ENCODE measurements around the gene SLC16A11.
"Not testable (repeated sequence)": the region's sequence is repeated elsewhere in the genome, so short reads cannot be mapped to it uniquely, and the experiment has no call there.

Gene SLC16A11

DNA sequence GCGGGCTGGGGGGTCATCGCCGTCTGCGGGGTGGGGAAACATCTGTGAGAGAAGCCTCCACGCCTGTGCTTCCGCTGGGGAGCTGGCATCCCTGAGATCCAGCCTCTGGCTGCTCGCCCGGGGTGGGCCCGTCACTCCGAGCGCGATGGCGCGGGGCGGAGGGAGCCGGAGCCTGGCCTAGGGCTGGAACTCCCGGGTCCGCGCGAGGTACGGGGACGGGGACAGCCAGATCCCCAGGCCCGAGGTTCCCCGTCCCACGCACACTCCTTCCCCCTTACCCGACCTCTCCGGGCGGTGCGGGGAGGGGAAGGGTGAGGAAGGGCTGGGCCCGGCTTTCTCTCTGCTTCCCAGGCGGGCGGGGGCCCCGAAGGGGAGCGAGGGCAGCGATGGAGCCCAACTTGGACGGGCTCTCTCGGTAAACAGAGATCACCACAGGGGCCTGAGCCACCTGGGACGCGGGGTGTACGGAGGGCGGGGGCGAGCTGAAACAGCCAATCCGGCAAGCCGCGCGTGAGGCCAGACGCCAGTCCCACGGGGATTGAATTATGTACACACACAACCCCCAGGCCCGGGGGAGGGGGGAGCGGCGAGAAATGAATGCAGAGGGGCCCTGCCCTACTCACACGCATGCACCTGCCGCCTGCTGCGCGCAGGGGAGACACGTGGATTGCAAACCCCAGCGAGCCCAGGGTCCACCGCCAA, at the start of gene SLC16A11:
TSS of gene SLC16A11 (minus strand) at position 596 of the 702 bp plus-strand sequence. CDS start at position 17, 579 bp downstream.
- no peak for DNase-seq

DNA sequence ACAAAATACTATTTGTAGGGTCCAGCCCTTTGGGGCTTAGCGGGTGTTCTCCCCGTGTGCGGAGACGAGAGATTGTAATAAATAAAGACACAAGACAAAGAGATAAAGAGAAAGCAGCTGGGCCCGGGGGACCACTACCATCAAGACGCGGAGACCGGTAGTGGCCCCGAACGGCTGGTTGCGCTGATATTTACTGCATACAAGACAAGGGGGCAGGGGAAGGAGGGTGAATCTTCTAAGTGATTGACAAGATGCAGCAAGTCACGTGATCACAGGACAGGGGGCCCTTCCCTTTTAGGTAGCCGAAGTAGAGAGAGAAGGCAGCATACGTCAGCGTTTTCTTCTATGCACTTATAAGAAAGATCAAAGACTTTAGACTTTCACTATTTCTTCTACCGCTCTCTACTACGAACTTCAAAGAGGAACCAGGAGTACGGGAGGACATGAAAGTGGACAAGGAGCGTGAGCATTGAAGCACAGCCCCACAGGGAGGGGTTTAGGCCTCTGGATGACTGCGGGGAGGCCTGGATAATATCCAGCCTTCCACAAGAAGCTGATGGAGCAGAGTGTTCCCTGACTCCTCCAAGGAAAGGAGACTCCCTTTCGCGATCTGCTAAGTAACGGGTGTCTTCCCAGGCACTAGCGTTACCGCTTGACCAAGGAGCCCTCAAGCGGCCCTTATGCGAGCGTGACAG, 47.6 kb upstream of the SLC16A11 start:
- not testable (repeated sequence) for DNase-seq

DNA sequence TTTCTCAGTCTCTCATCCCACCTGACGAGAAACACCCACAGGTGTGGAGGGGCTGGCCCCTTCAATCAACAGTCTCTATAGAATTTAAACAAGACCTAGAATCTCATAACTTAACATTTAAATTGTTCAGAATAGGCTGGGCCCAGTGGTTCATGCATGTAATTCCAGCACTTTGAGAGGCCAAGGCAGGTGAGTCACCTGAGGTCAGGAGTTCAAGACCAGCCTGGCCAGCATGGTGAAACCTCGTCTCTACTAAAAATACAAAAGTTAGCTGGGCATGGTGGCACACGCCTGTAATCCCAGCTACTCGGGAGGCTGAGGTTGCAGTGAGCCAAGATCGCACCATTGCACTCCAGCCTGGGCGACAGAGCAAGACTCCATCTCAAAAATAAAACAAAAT, 45.7 kb upstream of the SLC16A11 start:
- not testable (repeated sequence) for DNase-seq

- not testable (repeated sequence) for DNase-seq
Observed at GRCh38 chr17:7088442-7088841, 44.5 kb upstream of the SLC16A11 start.

- peak; percentile 51 for DNase-seq
Observed at GRCh38 chr17:7084088-7084487, 40.2 kb upstream of the SLC16A11 start.

GRCh38 chr17:7083592-7083991, 39.7 kb upstream of the SLC16A11 start:
- no peak for DNase-seq

GRCh38 chr17:7081341-7082062, 37.6 kb upstream of the SLC16A11 start:
- peak; percentile 80 for DNase-seq

GRCh38 chr17:7080456-7081041, 36.7 kb upstream of the SLC16A11 start:
- DNase-seq, result no peak

DNA sequence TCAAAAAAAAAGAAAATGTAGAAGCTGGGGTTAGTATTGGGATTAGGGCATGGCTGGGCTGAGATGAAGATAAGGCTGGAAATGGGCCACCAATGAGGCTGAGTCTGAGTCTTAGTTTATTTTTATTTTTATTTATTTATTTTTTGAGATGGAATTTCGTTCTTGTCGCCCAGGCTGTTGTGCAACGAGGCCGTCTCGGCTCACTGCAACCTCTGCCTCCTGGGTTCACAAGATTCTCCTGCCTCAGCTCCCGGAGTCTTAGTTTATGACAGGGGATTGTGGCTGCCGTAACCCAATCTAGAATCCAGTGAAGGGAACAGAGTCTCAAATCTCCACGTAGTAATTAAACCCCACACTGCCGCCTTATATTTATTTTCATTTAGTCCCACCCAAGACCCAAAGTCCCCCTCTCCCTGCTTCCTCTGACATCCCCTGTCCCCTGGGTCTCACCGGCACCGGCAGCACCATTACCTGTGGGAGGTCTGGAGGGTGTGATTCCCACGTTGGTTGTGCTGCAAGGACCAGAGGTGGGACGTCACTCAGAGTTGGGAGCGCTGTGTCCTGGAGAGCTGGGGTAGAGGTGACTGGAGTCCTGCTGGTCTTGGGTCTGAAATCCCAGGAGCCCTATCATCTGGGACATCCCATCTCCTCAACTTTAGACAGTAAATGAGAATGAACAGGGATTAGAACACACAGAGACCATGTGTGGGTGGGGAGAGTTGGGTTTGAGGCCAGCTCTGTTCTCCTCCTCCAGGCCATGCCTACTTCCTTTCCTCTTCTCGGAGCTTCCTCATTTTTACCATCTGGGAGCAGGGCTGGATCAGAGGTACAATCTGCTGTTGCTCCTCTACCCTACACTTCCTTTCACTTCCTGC, 35.9 kb upstream of the SLC16A11 start, which contains the start of gene CLEC10A:
TSS of gene CLEC10A (minus strand) at position 671 of the 875 bp plus-strand sequence. CDS start 1,439 bp downstream, outside the sequence.
- peak; percentile 30 for DNase-seq

DNA sequence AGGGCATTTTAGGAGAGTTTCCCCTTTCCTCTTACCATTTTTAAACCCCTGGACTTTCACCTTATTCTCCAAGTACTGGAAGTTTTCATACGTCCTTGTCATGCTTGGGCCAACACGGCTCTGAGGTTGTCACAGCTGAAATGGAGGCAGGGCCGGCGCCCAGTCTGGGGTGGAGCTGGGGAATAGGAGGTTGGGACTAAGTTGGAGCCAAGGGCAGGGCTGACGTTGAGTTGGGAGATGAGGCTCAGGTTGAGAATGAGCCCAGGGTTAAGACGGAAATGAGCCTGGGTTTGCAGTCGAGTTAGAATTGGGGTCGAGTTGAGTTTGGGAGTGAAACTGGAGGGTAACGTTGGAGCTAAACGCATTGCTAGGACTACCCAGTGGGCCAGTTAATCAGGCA, 34.8 kb upstream of the SLC16A11 start:
- DNase-seq, result no peak

DNA sequence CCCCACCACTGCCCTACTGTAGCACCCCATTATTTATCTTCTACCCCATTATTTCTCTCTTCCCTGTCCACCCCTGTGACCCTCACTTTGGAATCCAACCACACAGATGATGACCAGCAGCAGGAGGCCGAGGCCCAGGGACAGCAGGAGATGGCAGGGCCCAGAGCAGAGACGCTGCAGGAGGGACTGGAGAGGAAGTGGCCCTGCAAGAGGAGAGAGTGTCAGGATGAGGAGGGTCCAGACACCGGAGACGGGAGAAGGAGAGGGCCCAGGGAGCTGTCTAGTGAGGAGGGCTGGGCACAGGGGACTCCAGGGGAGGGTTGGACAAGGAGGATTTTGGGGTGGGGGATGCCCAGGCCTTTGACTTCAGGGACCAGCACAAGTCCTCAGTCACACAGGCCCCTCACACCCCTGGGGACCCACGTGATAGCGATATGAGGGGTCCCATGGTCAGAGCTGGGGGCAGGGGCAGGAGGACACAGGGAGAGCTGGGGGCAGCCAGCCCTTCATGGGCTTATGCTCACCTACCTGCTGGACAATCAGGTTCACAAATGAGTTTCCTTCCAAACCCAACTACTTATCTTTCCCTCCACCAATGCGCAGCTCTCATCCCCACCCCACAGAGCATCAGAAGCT, 34.1 kb upstream of the SLC16A11 start:
- DNase-seq, result no peak

GRCh38 chr17:7074931-7075330, 31.0 kb upstream of the SLC16A11 start:
- DNase-seq, result no peak

DNA sequence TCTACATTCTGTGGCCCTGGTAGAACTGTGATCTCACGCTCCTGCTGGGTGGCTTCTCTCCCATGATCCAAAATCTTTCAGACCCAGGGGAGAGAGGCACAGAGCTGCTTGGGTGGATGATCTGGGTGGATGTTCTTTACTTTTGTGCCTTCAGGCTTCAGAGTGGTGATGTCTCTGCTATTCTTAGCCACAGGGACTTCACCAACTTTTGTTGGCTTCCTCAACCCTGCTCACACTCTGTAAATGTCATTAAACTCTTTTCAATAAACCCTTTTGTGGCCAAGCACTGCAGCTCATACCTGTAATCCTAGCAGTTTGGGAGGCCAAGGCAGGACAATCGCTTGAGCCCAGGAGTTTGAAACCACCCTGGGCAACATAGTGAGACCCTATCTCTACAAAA, 28.5 kb upstream of the SLC16A11 start:
- no peak for DNase-seq

GRCh38 chr17:7070712-7071111, 26.8 kb upstream of the SLC16A11 start:
- no peak for DNase-seq

- DNase-seq, result no peak
Observed at GRCh38 chr17:7068268-7068667, 24.4 kb upstream of the SLC16A11 start.

- DNase-seq, result no peak
Observed at GRCh38 chr17:7067198-7067597, 23.3 kb upstream of the SLC16A11 start.

GRCh38 chr17:7064261-7064660, 20.4 kb upstream of the SLC16A11 start:
- DNase-seq, result no peak

DNA sequence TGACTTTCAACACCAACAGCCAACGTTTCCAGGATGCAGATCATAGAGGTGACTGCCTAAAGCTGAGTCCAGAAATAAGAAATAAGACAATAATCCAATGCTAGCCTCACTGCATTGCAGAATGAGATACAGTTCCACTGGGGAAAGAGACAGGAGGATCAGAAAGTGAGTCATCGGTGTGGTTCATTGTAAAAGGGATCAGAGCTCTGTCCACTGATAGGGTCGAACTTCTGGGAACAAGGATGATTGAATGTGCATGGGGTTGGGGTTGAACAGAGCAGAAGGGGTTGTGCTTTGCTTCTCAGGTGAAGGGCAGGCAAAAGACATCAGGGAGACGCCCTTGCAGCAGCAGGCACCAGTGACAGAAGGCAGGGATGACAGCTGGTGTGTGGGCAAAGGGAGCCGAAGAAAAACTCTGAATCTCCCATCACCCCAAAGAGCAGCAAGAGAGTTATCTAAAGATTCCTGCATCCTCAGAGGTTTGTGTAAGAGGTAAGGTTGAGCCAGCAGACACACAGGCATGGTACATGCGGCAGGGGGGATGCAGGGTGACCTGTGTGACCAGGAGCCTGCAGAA, 19.7 kb upstream of the SLC16A11 start:
- no peak for DNase-seq

DNA sequence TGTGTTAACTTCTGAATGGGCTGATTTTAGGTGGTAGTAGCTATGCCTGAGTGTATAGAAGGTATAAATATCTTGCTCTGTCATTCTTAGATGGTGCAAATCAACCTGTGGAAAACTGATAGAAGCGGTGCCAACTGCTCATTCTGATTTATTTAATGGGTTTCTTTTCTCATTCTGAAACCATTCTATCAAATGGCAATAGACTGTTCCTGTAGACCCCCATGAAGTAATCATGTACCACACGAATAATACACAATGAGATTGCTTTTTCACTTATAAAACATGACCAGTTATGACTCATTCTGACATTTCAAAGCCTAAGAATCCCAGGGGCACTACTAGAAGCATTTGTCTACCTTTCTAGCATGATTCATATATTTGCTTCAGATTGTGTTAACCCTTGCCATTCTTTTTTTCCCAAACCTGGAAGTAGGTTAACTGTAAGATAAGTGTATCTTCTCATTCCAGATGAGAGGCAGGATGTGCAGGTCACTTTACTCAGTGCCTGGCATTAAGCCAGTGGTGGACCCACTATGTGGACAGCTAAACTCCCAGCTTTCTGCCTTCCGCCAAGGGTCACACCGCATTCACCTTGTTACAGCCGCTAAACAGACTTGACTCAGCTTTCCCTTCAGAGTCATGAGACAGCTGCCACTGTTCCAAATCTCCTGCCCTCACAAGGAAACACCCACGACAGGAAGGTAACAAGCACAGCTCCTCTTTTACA, 16.4 kb upstream of the SLC16A11 start:
- peak; percentile 18 for DNase-seq

- DNase-seq, result no peak
Observed at GRCh38 chr17:7058831-7059447, 15.0 kb upstream of the SLC16A11 start.
